Camera-type eye (tissue), 1 donor: Measurements from ENCODE around the gene ZNF384. TPM values are rescaled to one million over a fixed set of nuclear protein-coding genes. Genes with fewer than 3 reads are reported as not detected.

Experiments
- total RNA-seq: library from RNA; depleted of rRNA; stranded (reverse); fragments of >200 nt; gene quantifications from one replicate; pipeline ENCODE4 v1.2.3, GENCODE V29; 2014

The ZNF384 gene
- total RNA-seq = 40.8 TPM

DNA sequence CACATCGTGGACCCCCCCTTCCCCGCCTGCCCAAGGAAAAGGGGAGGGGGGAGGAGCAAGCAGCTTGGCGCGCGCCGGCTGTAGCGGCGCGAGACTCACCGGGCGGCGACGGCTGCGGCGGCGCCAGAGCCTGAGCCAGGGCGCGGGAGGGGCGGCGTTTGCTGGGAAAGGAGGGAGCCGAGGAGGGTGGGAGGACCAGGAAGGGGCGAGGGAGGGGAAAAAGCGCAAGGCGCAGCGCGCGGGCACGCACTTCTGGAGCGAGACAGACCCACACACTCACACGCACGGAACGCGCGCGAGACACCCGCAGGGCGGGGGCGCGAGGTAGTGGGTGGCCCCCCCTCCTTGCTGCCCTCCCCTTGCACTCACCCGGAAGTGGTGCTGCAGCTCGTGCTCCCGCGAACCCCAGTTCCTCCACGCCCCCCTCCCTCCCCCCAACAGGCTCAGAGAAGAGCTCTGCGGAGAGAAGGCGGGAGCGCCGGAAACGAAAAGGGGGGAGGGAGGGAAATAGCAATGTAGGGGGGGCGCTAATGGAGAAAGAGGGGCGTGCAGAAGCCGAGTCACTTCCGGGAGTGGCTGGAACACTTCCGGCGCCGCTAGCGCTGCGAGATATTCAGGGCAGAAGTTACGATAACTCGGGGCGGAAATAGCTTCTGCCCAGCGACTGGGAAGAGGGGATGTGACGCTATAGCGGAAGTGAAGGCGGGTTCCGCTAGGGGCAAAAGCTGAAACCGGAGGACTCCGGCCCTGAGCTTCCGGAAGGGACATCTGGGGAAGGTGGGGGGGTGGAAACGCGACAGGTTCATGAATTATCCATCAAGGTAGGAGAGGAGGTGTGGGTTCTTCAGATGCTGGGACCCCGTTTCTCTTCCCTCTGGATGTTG is at the start of gene ZNF384:
TSS of gene ZNF384 (minus strand) at position 377 of the 884 bp plus-strand sequence. CDS start 9,855 bp downstream, outside the sequence.

DNA sequence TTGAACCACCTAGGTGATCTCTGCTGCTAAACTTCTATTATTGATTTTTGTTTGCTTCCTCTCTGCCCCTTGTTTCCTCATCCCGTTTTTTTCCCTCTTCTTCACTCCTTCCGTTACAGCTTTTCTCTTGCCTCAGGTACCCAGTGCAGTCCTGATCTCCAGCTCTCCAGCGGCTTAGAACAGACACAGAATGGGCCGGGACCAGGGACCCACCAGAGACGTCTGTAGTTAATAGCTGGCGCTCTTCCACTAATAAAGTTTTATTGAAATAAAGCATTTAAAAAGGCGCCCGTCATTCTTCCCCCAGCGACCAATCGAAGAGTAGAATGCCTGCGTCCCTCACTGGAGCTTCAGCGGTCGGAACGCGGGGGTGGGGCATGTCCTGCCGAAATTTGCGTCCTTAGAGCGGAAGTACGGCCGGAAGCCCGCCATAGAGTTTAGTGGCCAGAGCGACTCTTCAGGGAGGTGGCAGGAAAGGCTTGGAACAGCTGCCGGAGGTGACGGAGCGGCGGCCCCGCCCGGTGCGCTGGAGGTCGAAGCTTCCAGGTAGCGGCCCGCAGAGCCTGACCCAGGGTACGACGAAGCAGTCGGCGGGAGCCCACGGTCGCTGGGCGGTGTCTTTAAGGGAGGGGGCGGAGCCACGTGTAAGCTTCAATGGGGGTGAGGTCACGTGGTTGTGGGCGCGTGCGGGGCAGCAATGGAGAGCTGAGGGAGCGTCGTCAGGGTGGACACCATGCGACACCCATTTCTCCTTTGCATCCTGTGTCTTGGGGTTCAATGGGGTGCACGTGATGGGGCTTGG is 34.6 kb upstream of the ZNF384 start, which contains the start of gene COPS7A:
TSS of gene COPS7A (plus strand) at position 440 of the 802 bp plus-strand sequence. CDS start 611 bp downstream, outside the sequence.

DNA sequence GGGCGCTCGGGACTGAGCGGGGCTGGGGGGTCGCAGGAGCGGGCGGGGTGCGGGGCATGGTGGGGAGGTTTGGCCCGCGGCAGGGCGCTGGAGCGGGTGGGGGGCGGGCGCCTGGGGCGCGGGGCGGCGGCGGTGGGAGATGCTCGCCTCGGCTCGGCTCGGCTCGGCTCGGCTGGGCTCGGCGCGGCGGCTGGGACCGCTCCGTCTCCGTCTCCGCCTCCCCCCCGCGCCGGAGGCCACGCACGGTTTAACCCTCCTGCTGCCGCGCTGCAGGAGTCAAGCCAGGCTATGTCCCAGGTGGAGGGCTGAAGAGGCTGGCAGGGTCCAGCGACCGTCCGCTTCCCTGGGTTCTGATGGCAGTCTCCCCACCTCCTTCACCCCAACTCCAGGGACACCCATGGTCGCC is 11.5 kb upstream of the ZNF384 start, which contains the start of gene PIANP:
TSS of gene PIANP (minus strand) at position 170 of the 406 bp plus-strand sequence. CDS start 2,754 bp downstream, outside the sequence.

DNA sequence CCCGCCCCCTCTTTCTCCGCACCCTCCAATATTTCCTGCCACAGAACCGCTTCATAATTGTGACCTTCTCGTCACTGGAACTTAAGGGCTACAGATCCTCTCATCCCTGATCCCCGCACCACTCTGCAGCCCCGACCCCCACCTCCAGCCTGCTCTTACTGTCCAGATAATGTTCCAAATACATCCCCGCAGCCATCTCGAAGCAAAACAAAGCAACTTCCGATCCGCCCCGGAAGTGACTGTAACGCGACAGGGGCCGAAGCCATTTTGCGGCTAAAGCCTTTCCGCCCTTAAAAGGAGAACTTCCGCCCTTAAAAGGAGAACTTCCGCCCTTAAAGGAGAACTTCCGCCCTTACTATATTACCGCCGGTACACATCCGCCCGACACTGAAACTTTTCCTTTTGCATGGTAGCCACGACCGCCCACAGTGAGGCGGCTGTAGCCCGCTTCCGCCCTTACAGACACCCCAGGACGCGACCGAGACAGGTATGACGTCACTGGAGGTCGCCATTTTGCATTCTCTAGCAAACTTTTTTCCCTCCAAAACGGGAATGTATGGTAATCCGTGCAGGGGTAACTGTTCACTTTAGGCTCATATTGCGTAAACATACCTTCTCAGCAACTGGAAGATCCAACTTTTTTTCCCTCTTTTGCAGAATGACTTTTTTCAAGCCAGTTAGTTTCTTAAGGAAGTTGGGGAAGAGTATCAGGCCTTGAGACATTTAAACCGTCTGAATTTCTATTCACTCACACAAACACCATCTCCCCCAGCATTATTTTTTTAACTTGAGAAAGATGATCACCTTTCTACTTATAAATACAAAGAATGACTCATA is 26.1 kb downstream of the ZNF384 start, which contains the start of gene ING4:
TSS of gene ING4 (minus strand) at position 214 of the 837 bp plus-strand sequence. CDS start at position 196, 18 bp downstream.

DNA sequence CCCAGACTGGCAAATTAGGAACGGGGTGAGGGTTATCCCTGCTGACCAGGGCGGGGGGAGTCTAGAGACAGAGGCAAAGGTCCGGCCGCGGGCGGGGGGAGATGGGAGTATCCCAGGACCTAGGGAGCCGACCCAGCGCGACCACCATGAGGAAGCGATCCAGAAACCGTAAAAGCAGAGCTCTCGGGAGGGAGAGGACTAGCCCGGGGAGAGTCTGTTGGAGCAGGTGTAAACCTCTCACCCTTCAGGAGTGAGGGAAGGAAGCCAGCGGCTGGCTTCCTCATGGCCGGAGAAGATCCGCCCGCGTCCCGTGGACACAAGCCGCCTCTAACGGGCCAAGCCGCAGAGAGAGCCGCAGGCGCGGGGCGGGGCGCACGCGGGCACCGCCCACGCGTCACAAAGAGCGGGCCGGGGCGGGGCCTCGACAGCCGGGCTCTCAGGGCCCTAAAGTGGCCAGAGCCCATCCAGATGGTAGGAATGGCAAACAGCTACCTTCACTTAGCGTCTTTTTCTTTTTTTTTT is 42.0 kb downstream of the ZNF384 start, which contains the start of gene ACRBP:
TSS of gene ACRBP (minus strand) at position 350 of the 522 bp plus-strand sequence. CDS start at position 284, 66 bp downstream.

DNA sequence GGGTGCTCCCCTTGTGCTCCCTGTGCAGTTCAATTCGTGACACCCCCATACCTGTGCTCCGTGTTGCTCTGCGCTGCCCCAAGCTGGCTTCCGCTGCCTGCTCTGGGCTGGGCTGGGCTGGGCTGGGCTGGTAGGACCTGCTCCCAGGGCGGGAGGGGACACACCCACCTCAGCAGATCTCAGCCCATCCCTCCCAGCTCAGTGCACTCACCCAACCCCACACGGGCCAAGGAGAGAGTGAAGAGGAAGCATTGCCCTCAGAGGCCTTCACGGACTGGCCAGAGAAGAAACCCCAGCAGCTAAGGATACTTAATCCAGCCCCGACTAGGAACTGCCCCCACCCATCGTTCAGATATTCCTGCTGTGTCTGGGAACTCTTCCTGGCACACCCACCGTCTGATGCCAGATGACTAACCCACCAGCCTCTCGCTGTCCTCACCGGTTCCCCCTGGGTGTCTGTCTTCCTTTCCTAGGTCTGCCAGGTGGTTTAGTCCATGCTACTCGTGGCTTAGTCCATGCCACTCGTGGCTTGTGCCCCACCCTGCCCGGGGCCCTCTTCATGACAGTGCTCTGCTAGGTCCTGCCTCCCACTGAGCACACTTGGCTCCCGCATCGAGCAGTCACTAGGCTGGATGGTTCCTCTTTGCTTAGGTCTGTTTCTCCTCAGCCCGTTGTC is 53.2 kb downstream of the ZNF384 start, which contains the start of gene LPAR5:
TSS of gene LPAR5 (minus strand) at position 104 of the 676 bp plus-strand sequence. CDS start 14,711 bp downstream, outside the sequence.

Other genes with a start within 250 kb of the ZNF384 start
- gene CD27, start 244.4 kb downstream of the ZNF384 start, total RNA-seq = not detected
- 15.7 TPM for gene TAPBPL, start 237.3 kb downstream of the ZNF384 start, total RNA-seq
- 11.9 TPM for gene VAMP1, start 218.7 kb downstream of the ZNF384 start, total RNA-seq
- gene MRPL51, start 196.1 kb downstream of the ZNF384 start, total RNA-seq = 35.3 TPM
- 43.5 TPM for gene NCAPD2, start 195.3 kb downstream of the ZNF384 start, total RNA-seq
- gene GAPDH, start 154.9 kb downstream of the ZNF384 start, total RNA-seq = 2,517 TPM
- gene IFFO1, start 133.3 kb downstream of the ZNF384 start, total RNA-seq = 17.6 TPM
- gene NOP2, start 121.1 kb downstream of the ZNF384 start, total RNA-seq = 20.6 TPM
- gene CHD4, start 82.0 kb downstream of the ZNF384 start, total RNA-seq = 275 TPM
- 0.88 TPM for gene LPAR5, start 53.4 kb downstream of the ZNF384 start, total RNA-seq
- 0.49 TPM for gene ACRBP, start 41.9 kb downstream of the ZNF384 start, total RNA-seq
- 121 TPM for gene ING4, start 26.3 kb downstream of the ZNF384 start, total RNA-seq
- 2.2 TPM for gene PIANP, start 11.4 kb upstream of the ZNF384 start, total RNA-seq
- gene COPS7A, start 34.7 kb upstream of the ZNF384 start, total RNA-seq = 47.9 TPM
- gene MLF2, start 63.8 kb upstream of the ZNF384 start, total RNA-seq = 153 TPM
- 186 TPM for gene PTMS, start 77.0 kb upstream of the ZNF384 start, total RNA-seq
- 0.60 TPM for gene LAG3, start 83.1 kb upstream of the ZNF384 start, total RNA-seq
- 7.2 TPM for gene CD4, start 100.2 kb upstream of the ZNF384 start, total RNA-seq
- gene GPR162, start 132.4 kb upstream of the ZNF384 start, total RNA-seq = 35.4 TPM
- gene P3H3, start 139.0 kb upstream of the ZNF384 start, total RNA-seq = 97.3 TPM
- gene GNB3, start 151.6 kb upstream of the ZNF384 start, total RNA-seq = 223 TPM
- 6.3 TPM for gene CDCA3, start 161.9 kb upstream of the ZNF384 start, total RNA-seq
- 52.8 TPM for gene USP5, start 162.8 kb upstream of the ZNF384 start, total RNA-seq
- 547 TPM for gene TPI1, start 178.2 kb upstream of the ZNF384 start, total RNA-seq
- 5.1 TPM for gene SPSB2, start 183.9 kb upstream of the ZNF384 start, total RNA-seq
- 14.5 TPM for gene LRRC23, start 215.4 kb upstream of the ZNF384 start, total RNA-seq
- 172 TPM for gene ENO2, start 225.2 kb upstream of the ZNF384 start, total RNA-seq
- gene ATN1, start 238.6 kb upstream of the ZNF384 start, total RNA-seq = 50.9 TPM